ENCODE measurements around the gene INHBB. TPM values are rescaled to one million over a fixed set of nuclear protein-coding genes. Genes with fewer than 3 reads are reported as not detected.

The INHBB gene
- total RNA-seq, 1 donor from 2014 or later = 0.62 TPM

GRCh38 chr2:120350801-120351320 lies 4.9 kb downstream of the INHBB start:
- no peak for DNase-seq (ENCODE audit: extremely low spot score, unreplicated experiment)
- Mint-ChIP-seq H3K4me1 (ENCODE audit: unreplicated experiment) (peaks cover 10% of the 10 kb centered on the region), H3K9me3 (ENCODE audit: unreplicated experiment) (no peaks in the 10 kb centered on the region), H3K27ac (ENCODE audit: unreplicated experiment) (no peak overlapping the region), H3K27me3 (ENCODE audit: unreplicated experiment) (peaks cover 58% of the 10 kb centered on the region), H3K36me3 (ENCODE audit: unreplicated experiment) (no peaks in the 10 kb centered on the region), H3K4me3 (ENCODE audit: unreplicated experiment) (no peak overlapping the region)
- TF ChIP-seq CTCF (IDR thresholded peaks at IDR 0.05) = no peak

- no peak overlapping the region for H3K27ac Mint-ChIP-seq (ENCODE audit: unreplicated experiment)
- TF ChIP-seq CTCF (IDR thresholded peaks at IDR 0.05) = no peak
- no peak overlapping the region for H3K4me3 Mint-ChIP-seq (ENCODE audit: unreplicated experiment)
- no peaks in the 10 kb centered on the region for H3K36me3 Mint-ChIP-seq (ENCODE audit: unreplicated experiment)
- no peaks in the 10 kb centered on the region for H3K4me1 Mint-ChIP-seq (ENCODE audit: unreplicated experiment)
- no peaks in the 10 kb centered on the region for H3K9me3 Mint-ChIP-seq (ENCODE audit: unreplicated experiment)
- DNase-seq (ENCODE audit: extremely low spot score, unreplicated experiment) = no peak
- H3K27me3 Mint-ChIP-seq (ENCODE audit: unreplicated experiment) = peaks cover 61% of the 10 kb centered on the region
These were observed 7.0 kb downstream of the INHBB start for GRCh38 chr2:120352696-120353590.

- Mint-ChIP-seq H3K4me3 (ENCODE audit: unreplicated experiment) (no peak overlapping the region), H3K9me3 (ENCODE audit: unreplicated experiment) (no peaks in the 10 kb centered on the region), H3K36me3 (ENCODE audit: unreplicated experiment) (no peaks in the 10 kb centered on the region), H3K27ac (ENCODE audit: unreplicated experiment) (no peak overlapping the region), H3K27me3 (ENCODE audit: unreplicated experiment) (peaks cover 62% of the 10 kb centered on the region), H3K4me1 (ENCODE audit: unreplicated experiment) (no peaks in the 10 kb centered on the region)
- no peak for TF ChIP-seq CTCF (IDR thresholded peaks at IDR 0.05)
- DNase-seq (ENCODE audit: extremely low spot score, unreplicated experiment) = no peak
These were observed 7.6 kb downstream of the INHBB start for GRCh38 chr2:120353591-120353898.

- DNase-seq (ENCODE audit: extremely low spot score, unreplicated experiment) = no peak
- no peaks in the 10 kb centered on the region for H3K36me3 Mint-ChIP-seq (ENCODE audit: unreplicated experiment)
These were observed 8.0 kb downstream of the INHBB start for GRCh38 chr2:120353931-120354330.

More at GRCh38 chr2:120353931-120354330, 8.0 kb downstream of the INHBB start:
- Mint-ChIP-seq H3K27me3 (ENCODE audit: unreplicated experiment) (peaks cover 62% of the 10 kb centered on the region), H3K4me1 (ENCODE audit: unreplicated experiment) (no peaks in the 10 kb centered on the region), H3K4me3 (ENCODE audit: unreplicated experiment) (no peak overlapping the region), H3K9me3 (ENCODE audit: unreplicated experiment) (no peaks in the 10 kb centered on the region), H3K27ac (ENCODE audit: unreplicated experiment) (no peak overlapping the region)
- TF ChIP-seq CTCF (IDR thresholded peaks at IDR 0.05) = no peak

All from osteocyte (in vitro differentiated cells).